IMR-90 (cell line): ENCODE measurements around the gene MTURN. TPM values are rescaled to one million over a fixed set of nuclear protein-coding genes. Genes with fewer than 3 reads are reported as not detected.

Source experiments
- ATAC-seq: fragments of 200-7000 bp; cut with Tn5 transposase; 2 replicates; pipeline ENCODE4 v1.9.1; 2020; ENCODE audit warnings: low read depth, mild to moderate bottlenecking, moderate library complexity
- BruUV-seq: library from RNA; stranded (reverse); fragments of 400-500 nt; replicated peaks from 2 replicates; lab custom pipeline; 2021; lab: Mats Ljungman, UMichigan
- CTCF ChIA-PET: fragments of 300-600 bp; formaldehyde crosslinking; extraction: SDS; loops from one replicate; lab custom pipeline; 2021; ENCODE audit warnings: antibody characterized with exemption; lab: Yijun Ruan, JAX
- POLR2A ChIA-PET: fragments of 300-600 bp; sonication (Branson Sonifier 250); formaldehyde crosslinking; loops from one replicate; lab custom pipeline; 2022; ENCODE audit warnings: antibody characterized with exemption; ENCODE audit not compliant: unreplicated experiment; lab: Charles Lee
- DNase-seq: peaks from one replicate; pipeline ENCODE4 v3.0.0; 2013
- H2AFZ ChIP-seq: replicated peaks from 2 replicates; pipeline ENCODE3; 2013; ENCODE audit warnings: low read length, mild to moderate bottlenecking; ENCODE audit not compliant: poor library complexity
- H2AK5ac ChIP-seq: 2 replicates; pipeline ENCODE4 v1.6.1; 2013; ENCODE audit warnings: low read depth, low read length, inconsistent platforms
- H2AK9ac ChIP-seq: replicated peaks from 2 replicates; pipeline ENCODE3; 2013; ENCODE audit warnings: mild to moderate bottlenecking, low read depth, low read length, moderate library complexity; ENCODE audit not compliant: poor library complexity
- H2BK120ac ChIP-seq: 2 replicates; pipeline ENCODE4 v1.6.1; 2013; ENCODE audit warnings: low read depth, low read length, inconsistent platforms
- H2BK15ac ChIP-seq: 3 replicates; pipeline ENCODE4 v1.6.1; 2013; ENCODE audit warnings: low read depth, low read length, inconsistent platforms
- H2BK20ac ChIP-seq: 2 replicates; pipeline ENCODE4 v1.6.1; 2013; ENCODE audit warnings: low read depth, mild to moderate bottlenecking, inconsistent platforms, low read length, moderate library complexity
- H2BK5ac ChIP-seq: 2 replicates; pipeline ENCODE4 v1.6.1; 2013; ENCODE audit warnings: mild to moderate bottlenecking, low read depth, low read length, inconsistent platforms; ENCODE audit not compliant: poor library complexity, severe bottlenecking
- H3K14ac ChIP-seq: replicated peaks from 2 replicates; pipeline ENCODE4 v1.6.1; 2013; ENCODE audit warnings: low read depth, low read length, inconsistent platforms
- H3K18ac ChIP-seq: 2 replicates; pipeline ENCODE4 v1.6.1; 2013; ENCODE audit warnings: low read depth, low read length, control low read depth
- H3K23ac ChIP-seq: 2 replicates; pipeline ENCODE4 v1.6.1; 2013; ENCODE audit warnings: low read depth, low read length, inconsistent platforms
- H3K27ac ChIP-seq: 2 replicates; pipeline ENCODE4 v1.5.1; 2013; ENCODE audit warnings: mild to moderate bottlenecking, control low read depth, low read length; ENCODE audit not compliant: insufficient read depth
- H3K27me3 ChIP-seq: 2 replicates; pipeline ENCODE4 v1.6.1; 2013; ENCODE audit warnings: low read length; ENCODE audit not compliant: control insufficient read depth, insufficient read depth
- H3K36me3 ChIP-seq: 2 replicates; pipeline ENCODE4 v1.6.1; 2013; ENCODE audit warnings: low read length, mixed read lengths; ENCODE audit not compliant: control insufficient read depth, insufficient read depth
- H3K4ac ChIP-seq: 2 replicates; pipeline ENCODE4 v1.6.1; 2013; ENCODE audit warnings: low read depth, low read length, inconsistent platforms
- H3K4me1 ChIP-seq: 2 replicates; pipeline ENCODE4 v1.6.1; 2013; ENCODE audit warnings: low read length, mixed read lengths; ENCODE audit not compliant: control insufficient read depth, insufficient read depth
- H3K4me2 ChIP-seq: 2 replicates; pipeline ENCODE4 v1.6.1; 2013; ENCODE audit warnings: low read depth, mild to moderate bottlenecking, control low read depth, low read length, moderate library complexity
- H3K4me3 ChIP-seq: 2 replicates; pipeline ENCODE4 v1.5.1; 2013; ENCODE audit warnings: low read depth, mild to moderate bottlenecking, control low read depth, low read length, moderate library complexity; ENCODE audit not compliant: insufficient read depth
- H3K56ac ChIP-seq: 2 replicates; pipeline ENCODE4 v1.6.1; 2013; ENCODE audit warnings: low read length, inconsistent platforms; ENCODE audit not compliant: insufficient read depth; ENCODE audit errors: extremely low read depth
- H3K79me1 ChIP-seq, 2 experiments: 2 replicates each; pipeline ENCODE4 v1.6.1; 2013; ENCODE audit warnings: low read length in 2 of 2, inconsistent platforms in 1 of 2, low read depth in 1 of 2
- H3K9ac ChIP-seq: 2 replicates; pipeline ENCODE4 v1.6.1; 2013; ENCODE audit warnings: low read depth, low read length, control low read depth
- H3K9me1 ChIP-seq: 2 replicates; pipeline ENCODE4 v1.6.1; 2013; ENCODE audit warnings: low read length, inconsistent platforms; ENCODE audit not compliant: insufficient read depth
- H3K9me3 ChIP-seq: 2 replicates; pipeline ENCODE4 v1.6.1; 2013; ENCODE audit warnings: low read length; ENCODE audit not compliant: control insufficient read depth, insufficient read depth
- H4K20me1 ChIP-seq: 2 replicates; pipeline ENCODE4 v1.6.1; 2013; ENCODE audit warnings: low read length, inconsistent platforms; ENCODE audit not compliant: insufficient read depth
- H4K5ac ChIP-seq: 2 replicates; pipeline ENCODE4 v1.6.1; 2013; ENCODE audit warnings: mild to moderate bottlenecking, low read depth, low read length, control low read depth
- H4K8ac ChIP-seq, 2 experiments: 2 replicates each; pipeline ENCODE4 v1.6.1; 2013; ENCODE audit warnings: low read depth in 2 of 2, low read length in 2 of 2, control low read depth in 1 of 2, inconsistent platforms in 1 of 2
- H4K91ac ChIP-seq: 2 replicates; pipeline ENCODE4 v1.6.1; 2013; ENCODE audit warnings: low read depth, low read length, inconsistent platforms; ENCODE audit not compliant: insufficient read depth
- MAFK ChIP-seq: IDR thresholded peaks from 2 replicates; pipeline ENCODE4 v1.6.1; 2012; ENCODE audit warnings: low read depth, low read length, improper control_type of control experiment
- MXI1 ChIP-seq: IDR thresholded peaks from 2 replicates; pipeline ENCODE4 v1.6.1; 2012; ENCODE audit warnings: low read depth, mild to moderate bottlenecking, low read length, moderate library complexity, borderline replicate concordance
- RFX5 ChIP-seq: IDR thresholded peaks from 2 replicates; pipeline ENCODE4 v1.8.0; 2012; ENCODE audit warnings: low read depth, mild to moderate bottlenecking, low read length, moderate library complexity
- WGBS, 2 experiments: methylation state at CpG; one replicate each; pipeline versions ENCODE4 v1.1.5 to v1.1.7; 2013; ENCODE audit warnings: missing lambda C conversion rate in 2 of 2; ENCODE audit not compliant: insufficient read length in 1 of 2; ENCODE audit errors: extremely low coverage in 2 of 2; 5-methylcytosine and 5-hydroxymethylcytosine counted together
- dilution Hi-C: fragments of 300-500 bp; cut with HindIII; formaldehyde crosslinking; loops from one replicate; pipeline ENCODE4 v1.14.3; 2018; ENCODE audit warnings: low sequenced_read_pairs; ENCODE audit not compliant: unreplicated experiment
- in situ Hi-C: fragments of 300-500 bp; cut with MboI; formaldehyde crosslinking; loops from 3 replicates; pipeline ENCODE4 v1.14.3; 2019; ENCODE audit warnings: low sequenced_read_pairs, inconsistent platforms, mixed read lengths
- intact Hi-C: fragments of 100-400 bp; cut with micrococcal nuclease; formaldehyde crosslinking; loops from 2 replicates; pipeline ENCODE4 v1.10.0; 2022
- polyA plus RNA-seq, 3 experiments: library from polyadenylated mRNA; depleted of rRNA; stranded (reverse); fragments of >200 nt; gene quantifications; 2 replicates each; pipeline ENCODE4 v1.2.3, GENCODE V29; 2012; ENCODE audit warnings: low replicate concordance in 1 of 3
- total RNA-seq: library from RNA; depleted of rRNA; stranded (reverse); fragments of >200 nt; gene quantifications from 2 replicates; pipeline ENCODE4 v1.2.3, GENCODE V29; 2012

Gene MTURN
- total and polyA plus RNA-seq, 2 of the 4 experiments (the other 2 are of a cell fraction), result 2.8 to 5.6 TPM

DNA sequence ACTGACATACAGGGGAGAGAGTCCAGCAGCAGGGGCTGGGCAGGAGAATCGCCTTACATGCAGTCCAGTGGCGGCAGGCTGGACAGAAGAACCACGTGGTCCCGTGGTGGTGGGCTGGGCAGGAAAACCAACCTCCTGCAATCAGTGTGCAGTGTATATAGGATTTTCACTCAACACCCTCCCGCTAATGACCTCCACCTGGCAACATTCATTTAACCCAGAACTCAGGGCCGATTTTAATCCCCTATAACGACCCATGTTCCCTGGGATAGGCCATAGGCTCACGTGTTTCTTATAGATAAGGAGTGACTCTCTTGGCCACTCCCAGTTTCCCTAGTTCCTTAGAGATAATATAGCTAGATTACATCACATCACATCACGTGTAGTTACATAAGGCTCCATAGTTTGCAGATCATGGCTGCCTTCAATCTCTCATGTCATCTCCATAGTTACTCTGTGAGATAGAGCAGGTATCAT is 19.4 kb downstream of the MTURN start:
- POLR2A ChIA-PET, result no interaction called here
- no peak for DNase-seq
- Histone ChIP-seq H3K79me1 (no peaks in the 10 kb centered on the region), H3K4me3 (no peak overlapping the region), H3K9ac (no peak overlapping the region), H2AK9ac (no peak overlapping the region), H3K27ac (no peak overlapping the region), H2AFZ (no peak overlapping the region), H3K56ac (no peak overlapping the region), H4K91ac (no peak overlapping the region), H2AK5ac (no peak overlapping the region), H4K8ac (no peak overlapping the region), H3K9me3 (no peaks in the 10 kb centered on the region), H2BK20ac (no peak overlapping the region), H3K36me3 (peaks cover 3% of the 10 kb centered on the region), H2BK120ac (no peak overlapping the region), H2BK15ac (no peak overlapping the region), H3K4ac (no peak overlapping the region), H4K5ac (no peak overlapping the region), H3K23ac (no peak overlapping the region), H2BK5ac (no peak overlapping the region), H3K14ac (no peak overlapping the region), H3K9me1 (peaks cover 5% of the 10 kb centered on the region; the same call in 1 of the 2 replicates), H3K18ac (no peak overlapping the region), H3K4me2 (no peak overlapping the region), H3K27me3 (no peaks in the 10 kb centered on the region), H3K4me1 (no peaks in the 10 kb centered on the region), H4K20me1 (no peaks in the 10 kb centered on the region)
- TF ChIP-seq MXI1 (no peak), RFX5 (no peak), MAFK (no peak)
- no peak for ATAC-seq
- no CpG with 5 or more reads among the region's 9 CpGs for WGBS, 2 experiments
- dilution Hi-C loops (no loop called here), intact Hi-C loops (no loop called here), in situ Hi-C loops (no loop called here)
- CTCF ChIA-PET, result no interaction called here
- BruUV-seq, result no TSS peak
